ENCODE data around the gene NGEF. TPM values are rescaled to one million over a fixed set of nuclear protein-coding genes. Genes with fewer than 3 reads are reported as not detected.

NGEF gene
- total RNA-seq, 1 donor from 2014 or later = 4.3 TPM

GRCh38 chr2:232866104-232866503 is 147.0 kb downstream of the NGEF start:
- Histone ChIP-seq H3K79me2 (ENCODE audit: low read depth) (no peaks in the 10 kb centered on the region), H3K9ac (no peak overlapping the region), H3K27me3 (no peaks in the 10 kb centered on the region), H3K4me1 (no peaks in the 10 kb centered on the region), H3K4me2 (no peak overlapping the region), H3K4me3 (no peak overlapping the region), H4K20me1 (ENCODE audit: low read depth) (peaks cover 3% of the 10 kb centered on the region), H3F3A (ENCODE audit: low read depth) (no peaks in the 10 kb centered on the region), H3K36me3 (no peaks in the 10 kb centered on the region), H3K27ac (no peak overlapping the region), H3K9me3 (ENCODE audit: low read depth) (no peaks in the 10 kb centered on the region), H2AFZ (replicated peaks) (no peak overlapping the region)
- H3K4me1 Mint-ChIP-seq = peaks cover 11% of the 10 kb centered on the region
- no peak overlapping the region for H3K4me3 Mint-ChIP-seq
- H3K9me3 Mint-ChIP-seq = no peaks in the 10 kb centered on the region
- peaks cover 3% of the 10 kb centered on the region for H3K27me3 Mint-ChIP-seq (ENCODE audit: insufficient read depth, low read depth)
- H3K27ac Mint-ChIP-seq = no peak overlapping the region
- TF ChIP-seq EZH2 (IDR thresholded peaks at IDR 0.05) = no peak
- TF ChIP-seq EZH2phosphoT487 (IDR thresholded peaks at IDR 0.05) = no peak
- no peak for TF ChIP-seq CTCF (IDR thresholded peaks at IDR 0.05)
- H3K36me3 Mint-ChIP-seq = peaks cover 4% of the 10 kb centered on the region
- DNase-seq (ENCODE audit: low spot score) = no peak

- H3K27me3 ChIP-seq = no peaks in the 10 kb centered on the region
Measured at GRCh38 chr2:232865165-232865564, 147.9 kb downstream of the NGEF start.

GRCh38 chr2:232863996-232864395 is 149.1 kb downstream of the NGEF start:
- Histone ChIP-seq H3K27ac (no peak overlapping the region), H3K4me2 (no peak overlapping the region), H2AFZ (replicated peaks) (no peak overlapping the region), H3K27me3 (no peaks in the 10 kb centered on the region), H3K4me3 (no peak overlapping the region), H3F3A (ENCODE audit: low read depth) (no peaks in the 10 kb centered on the region), H3K4me1 (no peaks in the 10 kb centered on the region), H3K79me2 (ENCODE audit: low read depth) (no peaks in the 10 kb centered on the region), H3K36me3 (no peaks in the 10 kb centered on the region), H3K9ac (no peak overlapping the region), H4K20me1 (ENCODE audit: low read depth) (peaks cover 3% of the 10 kb centered on the region), H3K9me3 (ENCODE audit: low read depth) (no peaks in the 10 kb centered on the region)
- H3K36me3 Mint-ChIP-seq = peaks cover 6% of the 10 kb centered on the region
- H3K9me3 Mint-ChIP-seq = no peaks in the 10 kb centered on the region
- H3K4me3 Mint-ChIP-seq = no peak overlapping the region
- TF ChIP-seq CTCF (IDR thresholded peaks at IDR 0.05) = no peak
- TF ChIP-seq EZH2phosphoT487 (IDR thresholded peaks at IDR 0.05) = no peak
- no peak for TF ChIP-seq EZH2 (IDR thresholded peaks at IDR 0.05)
- H3K4me1 Mint-ChIP-seq = peaks cover under 1% of the 10 kb centered on the region
- DNase-seq (ENCODE audit: low spot score) = no peak
- no peaks in the 10 kb centered on the region for H3K27me3 Mint-ChIP-seq (ENCODE audit: insufficient read depth, low read depth)
- H3K27ac Mint-ChIP-seq = no peak overlapping the region

More at GRCh38 chr2:232865165-232865564, 147.9 kb downstream of the NGEF start:
- Mint-ChIP-seq H3K36me3 (peaks cover 4% of the 10 kb centered on the region), H3K9me3 (no peaks in the 10 kb centered on the region), H3K4me3 (no peak overlapping the region), H3K27me3 (ENCODE audit: insufficient read depth, low read depth) (no peaks in the 10 kb centered on the region), H3K4me1 (peaks cover 5% of the 10 kb centered on the region), H3K27ac (no peak overlapping the region)
- Histone ChIP-seq H3K9ac (no peak overlapping the region), H2AFZ (replicated peaks) (no peak overlapping the region), H4K20me1 (ENCODE audit: low read depth) (peaks cover 3% of the 10 kb centered on the region), H3K36me3 (no peaks in the 10 kb centered on the region), H3K79me2 (ENCODE audit: low read depth) (no peaks in the 10 kb centered on the region), H3K27ac (no peak overlapping the region), H3K4me1 (no peaks in the 10 kb centered on the region), H3K9me3 (ENCODE audit: low read depth) (no peaks in the 10 kb centered on the region), H3K4me2 (no peak overlapping the region), H3K4me3 (no peak overlapping the region), H3F3A (ENCODE audit: low read depth) (no peaks in the 10 kb centered on the region)
- DNase-seq (ENCODE audit: low spot score) = no peak
- TF ChIP-seq EZH2phosphoT487 (IDR thresholded peaks at IDR 0.05) (no peak), EZH2 (IDR thresholded peaks at IDR 0.05) (no peak), CTCF (IDR thresholded peaks at IDR 0.05) (no peak)

Data from neural progenitor cell (in vitro differentiated cells).